22Rv1 (cell line): ENCODE measurements around the gene RAB28.

Source experiments
- CTCF ChIP-seq: fragments of 450-650 bp; IDR thresholded peaks from 2 replicates; pipeline ENCODE4 v1.5.1; 2017; ENCODE audit warnings: mild to moderate bottlenecking
- ZFX ChIP-seq: fragments of 450-650 bp; IDR thresholded peaks from 2 replicates; pipeline ENCODE4 v1.6.1; 2017; ENCODE audit warnings: antibody characterized with exemption, borderline replicate concordance

GRCh38 chr4:13378973-13379759, 105.0 kb downstream of the RAB28 start:
- TF ChIP-seq CTCF (no peak), ZFX (no peak)
